Right ventricle myocardium superior (tissue), 1 donor: ENCODE data around the gene CCDC3. TPM values are rescaled to one million over a fixed set of nuclear protein-coding genes. Genes with fewer than 3 reads are reported as not detected.
"Not testable (repeated sequence)": the region's sequence is repeated elsewhere in the genome, so short reads cannot be mapped to it uniquely, and the experiment has no call there.

Experiments used
- ATAC-seq: fragments of 200-7000 bp; cut with Tn5 transposase; one replicate; pipeline ENCODE4 v1.9.1; 2020; ENCODE audit warnings: mild to moderate bottlenecking; ENCODE audit not compliant: poor library complexity
- DNase-seq: peaks from one replicate; pipeline ENCODE4 v3.0.0-alpha.2; 2020
- intact Hi-C: fragments of 100-400 bp; cut with DNase I; formaldehyde crosslinking; loops from one replicate; pipeline ENCODE4 v1.11.2; 2022
- long read RNA-seq: library from polyadenylated mRNA; unstranded; transcript quantifications from one replicate; pipeline ENCODE4 v2.0.0, GENCODE V29; 2021
- total RNA-seq: library from RNA; stranded (reverse); fragmentation: NEBNext Ultra II Directional; extraction: Animal tissue kit (Norgen Biotek cat#: 25700); gene quantifications from one replicate; pipeline ENCODE4 v1.2.1, GENCODE V29; 2021
- donor health status: DM: no; HTN: yes; CAD: no; lungs with severe emphysema.

CCDC3 gene
- 3.7 TPM for total RNA-seq
- long read RNA-seq, transcript CCDC3-201 (3 exons, 2,731 nt), result major isoform, 15 of 16 reads
- long read RNA-seq, partial matches to known transcripts, result 0 of 16 reads
- long read RNA-seq, other reads (novel, unspliced or antisense), result 1 of 16 reads

DNA sequence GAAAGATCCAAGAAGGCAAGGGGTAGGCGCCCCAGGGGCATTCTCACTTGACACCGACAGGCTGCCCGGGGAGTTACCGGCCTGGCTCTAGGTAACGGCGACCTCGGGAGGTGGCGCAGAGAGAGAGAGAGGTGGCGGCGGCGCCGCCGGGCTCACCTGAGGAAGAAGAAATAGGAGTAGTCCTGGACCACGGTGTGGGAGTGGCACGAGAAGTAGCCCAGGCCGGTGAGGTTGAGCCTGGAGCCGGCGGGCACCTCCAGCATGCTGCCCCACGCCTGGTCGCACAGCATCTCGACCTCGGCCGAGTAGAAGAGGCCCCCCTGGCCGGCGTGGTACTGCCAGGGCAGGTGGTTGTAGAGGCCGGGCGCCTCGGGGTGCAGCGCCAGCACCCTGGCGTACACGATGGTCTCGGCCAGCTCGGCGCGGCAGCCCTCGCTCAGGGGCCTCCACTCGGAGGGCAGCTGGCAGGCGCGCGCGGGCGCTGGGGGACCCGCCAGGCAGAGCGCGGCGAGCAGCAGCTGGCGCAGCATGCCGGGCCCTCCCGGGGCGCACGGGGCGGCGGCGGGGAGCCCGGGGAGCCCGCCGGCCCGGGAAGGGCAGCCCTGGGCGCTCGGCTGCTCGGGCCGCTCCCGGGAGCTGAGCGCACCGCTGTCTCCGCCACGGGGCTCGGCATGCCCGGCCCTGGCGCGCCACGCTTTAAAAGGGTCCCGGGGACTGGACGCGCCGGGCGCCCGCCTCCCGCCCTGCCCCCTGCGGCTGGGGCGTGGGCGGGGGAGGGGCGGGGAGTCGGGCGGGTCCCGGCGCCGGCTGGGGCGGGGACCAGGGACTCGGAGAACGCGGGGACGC is at the start of gene CCDC3:
Gene CCDC3, minus strand, starts transcription at position 673 of the 846 bp plus-strand sequence. Its CDS starts 143 bp downstream, at position 530.
- intact Hi-C loops, result no loop called here
- peak; percentile 63 for ATAC-seq
- peak; percentile 42 for DNase-seq

DNA sequence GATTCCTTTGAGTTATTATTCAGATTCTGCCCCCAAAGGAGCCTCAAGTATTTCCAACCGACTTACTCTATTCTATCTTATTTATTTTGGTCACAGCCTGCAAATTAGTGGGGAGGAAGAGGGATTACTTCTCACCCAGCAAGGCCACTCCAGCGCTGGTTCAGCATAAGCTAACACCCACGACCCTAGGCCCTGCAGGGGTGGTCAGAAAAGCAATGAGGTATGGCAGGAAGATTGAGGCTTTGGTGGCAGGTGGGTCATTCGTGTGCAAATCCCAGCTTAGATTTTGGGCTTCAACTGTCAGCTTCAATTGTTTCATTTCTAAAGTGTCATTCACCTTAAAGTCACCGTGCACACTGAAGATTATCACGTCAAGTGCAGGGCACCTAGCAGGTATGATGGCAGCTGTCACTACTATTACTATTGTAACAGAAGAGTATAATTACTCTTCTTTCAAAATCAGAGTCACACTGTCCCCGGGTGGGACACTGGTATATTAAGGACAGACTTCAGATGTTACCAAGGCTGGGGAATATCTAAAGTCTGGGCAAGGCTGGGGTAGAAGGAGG is 49.7 kb upstream of the CCDC3 start:
- DNase-seq (no peak), ATAC-seq (no peak)
- intact Hi-C loops, result no loop called here

DNA sequence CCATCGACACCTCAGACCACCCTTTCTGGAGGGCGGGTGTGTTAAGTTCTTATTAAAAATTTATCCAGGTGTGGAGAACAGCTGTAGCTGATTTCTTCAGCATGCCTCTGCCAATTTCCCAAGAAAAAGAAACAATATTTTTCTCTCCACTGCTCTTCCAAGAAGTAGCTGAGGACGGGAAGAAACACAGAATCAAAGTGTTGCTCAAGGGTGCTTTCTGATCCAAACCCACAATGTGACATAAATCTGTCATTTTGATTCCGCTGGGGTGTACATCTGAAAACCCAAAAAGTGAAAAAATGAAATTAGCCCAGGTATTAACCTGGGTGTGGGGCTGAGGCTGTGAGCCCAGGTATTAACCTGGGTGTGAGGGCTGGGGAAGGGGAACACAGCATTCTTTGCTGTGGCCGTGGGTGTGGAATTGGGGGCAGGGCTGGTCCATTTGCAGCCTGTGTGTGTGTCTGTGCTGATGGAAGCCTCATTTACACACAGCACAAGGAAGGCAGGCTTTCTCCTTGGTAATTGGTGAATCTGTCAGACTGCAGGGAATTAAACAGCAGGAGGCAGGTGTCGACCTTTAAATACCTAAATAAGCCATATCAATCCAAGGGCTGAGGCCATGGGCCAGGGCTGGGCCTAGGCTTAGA is 48.4 kb upstream of the CCDC3 start:
- intact Hi-C loops, result no loop called here
- ATAC-seq, result no peak

DNA sequence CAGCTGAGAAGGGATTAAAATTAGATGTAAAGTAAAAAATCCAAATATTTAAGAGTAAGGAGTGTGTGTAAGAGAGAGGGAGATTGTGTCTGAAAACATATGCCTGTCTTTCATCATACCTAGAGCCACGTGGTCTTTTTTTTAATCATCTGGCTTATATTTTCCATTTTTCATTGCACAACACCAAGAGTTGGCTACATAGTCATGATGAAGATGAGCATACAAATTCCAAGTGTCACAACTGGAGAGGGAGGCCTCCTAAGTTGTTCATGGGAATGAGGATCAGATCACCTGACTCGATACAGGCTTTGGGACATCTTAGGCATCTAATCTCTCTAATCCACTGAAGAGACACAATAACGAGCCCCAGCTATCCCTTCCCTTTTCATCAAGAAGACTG is 47.2 kb upstream of the CCDC3 start:
- ATAC-seq (no peak), DNase-seq (no peak)

More for the DNA sequence above, 48.4 kb upstream of the CCDC3 start:
- DNase-seq, result no peak

DNA sequence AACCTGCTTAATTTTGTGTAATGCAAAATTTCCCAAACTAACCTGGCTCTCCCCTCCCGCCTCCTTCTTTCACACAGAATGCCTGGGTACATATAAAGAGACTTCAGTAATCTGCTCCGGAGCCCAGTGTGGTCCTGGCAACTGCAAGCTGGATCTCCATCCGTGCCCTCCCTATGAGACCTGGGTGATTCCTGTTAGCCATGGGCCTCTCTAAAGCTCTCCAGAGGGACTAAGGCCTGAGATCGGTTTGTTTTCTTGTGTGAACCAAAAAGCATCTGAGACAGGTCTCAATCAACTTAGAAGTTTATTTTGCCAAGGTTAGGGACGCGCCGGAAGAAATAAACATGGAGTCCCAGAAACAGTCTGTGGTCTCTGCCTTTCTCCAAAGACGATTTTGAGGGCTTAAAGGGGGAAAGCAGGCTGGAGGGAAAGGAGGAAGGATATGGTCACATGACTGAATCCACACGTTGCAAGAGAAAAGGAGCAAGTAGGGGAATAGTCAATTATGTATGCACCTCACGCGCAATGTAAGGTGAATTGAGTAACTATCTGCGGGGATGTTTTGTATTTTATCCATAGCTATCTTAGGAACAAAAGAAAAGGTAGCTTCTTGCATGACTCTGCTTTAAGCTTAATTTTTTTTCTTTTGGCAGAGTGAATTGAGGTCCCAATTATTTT is 46.2 kb upstream of the CCDC3 start:
- intact Hi-C loops, result no loop called here
- ATAC-seq (no peak), DNase-seq (no peak)

More for the DNA sequence above, 47.2 kb upstream of the CCDC3 start:
- intact Hi-C loops, result no loop called here

DNA sequence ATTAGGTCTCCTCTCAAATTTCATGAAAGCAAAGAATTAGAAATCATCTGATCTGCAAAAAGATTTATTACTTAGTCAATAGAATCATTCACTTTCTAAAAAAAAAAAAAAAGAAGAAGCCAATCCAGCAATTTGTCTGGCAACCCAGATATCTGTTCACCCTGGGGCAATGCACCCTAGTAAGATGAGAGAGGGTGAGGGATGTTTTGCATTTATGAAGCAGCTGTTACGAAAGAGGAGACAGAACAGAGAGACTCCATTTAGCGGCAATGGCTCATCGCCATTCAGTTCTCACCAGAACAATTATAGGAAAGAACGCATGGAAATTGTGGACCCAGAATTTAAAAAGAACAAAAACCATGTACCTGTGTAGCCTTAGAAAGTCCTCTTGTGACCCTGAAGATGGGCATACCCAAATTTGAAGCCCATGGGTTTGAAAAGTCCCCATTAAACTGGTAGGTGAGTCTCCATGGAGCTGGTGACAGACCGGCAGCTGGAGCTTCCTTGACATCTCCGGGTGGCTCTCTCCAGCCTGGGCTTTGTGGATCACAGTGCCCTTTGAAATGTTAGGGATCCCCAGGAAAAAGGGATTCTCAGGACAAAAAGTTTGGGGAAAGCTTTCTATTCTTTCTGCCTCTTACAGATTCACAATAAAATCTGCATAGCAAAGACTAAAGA is 45.5 kb upstream of the CCDC3 start:
- intact Hi-C loops, result no loop called here
- no peak for ATAC-seq
- no peak for DNase-seq

DNA sequence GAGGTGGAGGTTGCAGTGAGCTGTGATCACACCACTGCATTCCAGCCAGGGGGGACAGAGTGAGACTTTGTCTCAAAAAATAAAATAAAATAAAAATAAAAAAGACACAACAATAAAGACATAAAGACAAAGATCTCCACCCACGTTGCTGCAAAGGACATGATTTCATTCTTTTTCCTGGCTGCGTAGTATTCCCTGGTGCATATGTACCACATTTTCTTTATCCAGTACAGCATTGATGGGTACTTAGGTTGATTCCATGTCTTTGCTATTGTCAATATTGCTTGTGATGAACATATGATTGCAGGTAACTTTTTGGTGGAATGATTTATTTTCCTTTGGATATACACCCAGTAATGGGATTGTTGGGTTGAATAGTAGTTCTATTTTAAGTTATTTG is 42.0 kb upstream of the CCDC3 start:
- DNase-seq (no peak), ATAC-seq (no peak)
- intact Hi-C loops, result no loop called here

DNA sequence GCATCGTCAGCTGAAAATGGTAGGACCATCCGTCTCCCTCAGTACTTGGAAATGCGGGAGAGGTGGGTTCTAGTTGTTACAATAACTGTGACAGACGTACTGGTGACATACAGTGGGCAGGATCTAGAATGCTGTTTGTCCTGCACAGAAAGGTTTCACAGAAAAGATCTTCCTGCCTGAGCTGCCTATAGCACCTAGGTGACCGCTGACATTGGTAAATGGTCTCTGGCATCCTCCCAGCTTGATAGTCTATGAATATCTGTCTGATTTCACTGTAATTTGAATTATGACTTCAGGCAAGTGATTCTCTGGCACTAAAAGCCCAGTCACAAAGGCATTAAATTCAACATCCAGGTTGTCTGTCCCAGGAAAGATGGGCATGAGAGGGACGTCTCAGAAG is 38.2 kb upstream of the CCDC3 start:
- intact Hi-C loops, result no loop called here
- no peak for ATAC-seq
- no peak for DNase-seq

DNA sequence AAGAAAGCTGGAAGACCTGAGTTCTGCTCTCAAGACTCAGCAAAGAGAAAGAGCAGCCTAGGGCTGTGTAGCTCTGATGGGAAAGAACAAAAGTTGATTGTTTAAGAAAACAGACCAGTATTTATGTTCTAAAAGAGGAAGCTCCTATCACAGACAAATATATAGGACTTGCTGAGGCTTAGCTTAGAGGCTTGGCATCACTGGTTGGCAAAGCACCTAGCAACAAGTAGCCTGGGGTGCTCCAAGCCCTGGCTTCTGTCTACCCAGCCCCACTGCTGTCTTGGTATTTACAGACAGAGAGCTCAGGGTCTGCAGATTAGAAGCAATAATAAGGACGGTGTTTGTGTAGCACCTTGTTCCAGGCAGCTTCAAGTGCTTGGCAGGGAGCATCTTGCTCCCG is 36.9 kb upstream of the CCDC3 start:
- ATAC-seq (no peak), DNase-seq (no peak)
- intact Hi-C loops, result no loop called here

DNA sequence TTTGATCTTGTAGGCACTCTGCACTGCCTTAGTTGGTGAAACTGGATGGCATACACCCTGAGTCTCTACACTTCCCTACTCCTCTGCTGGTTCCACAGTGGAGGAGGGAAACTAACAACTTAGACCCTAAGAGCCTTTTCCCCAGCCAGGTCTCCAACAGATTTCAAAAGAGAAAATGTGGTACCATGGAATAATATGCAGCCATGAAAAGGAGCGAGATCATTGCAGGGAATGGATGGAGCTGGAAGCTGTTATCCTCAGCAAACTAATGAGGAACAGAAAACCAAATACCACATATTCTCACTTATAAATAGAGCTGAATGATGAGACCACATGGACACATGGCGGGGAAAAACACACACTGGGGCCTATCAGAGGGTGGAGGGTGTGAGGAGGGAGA is 36.3 kb upstream of the CCDC3 start:
- intact Hi-C loops, result no loop called here
- no peak for ATAC-seq
- DNase-seq, result no peak

DNA sequence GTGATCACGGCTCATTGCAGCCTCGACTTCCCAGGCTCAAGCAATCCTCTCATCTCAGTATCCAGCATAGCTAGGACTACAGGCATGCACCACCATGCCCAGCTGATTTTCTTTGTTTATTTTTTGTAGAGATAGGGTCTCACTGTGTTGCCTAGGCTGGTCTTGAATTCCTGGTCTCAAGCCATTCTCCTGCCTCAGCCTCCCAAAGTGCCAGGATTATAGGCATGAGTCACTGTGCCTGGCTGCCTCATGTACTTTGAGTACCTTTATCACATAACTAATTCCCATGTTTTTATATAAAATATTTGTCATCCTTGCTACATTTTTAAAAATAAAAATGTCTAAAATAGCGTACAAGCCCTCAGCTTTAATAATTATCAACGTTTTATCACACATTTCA is 35.3 kb upstream of the CCDC3 start:
- intact Hi-C loops, result no loop called here
- ATAC-seq (no peak), DNase-seq (no peak)

DNA sequence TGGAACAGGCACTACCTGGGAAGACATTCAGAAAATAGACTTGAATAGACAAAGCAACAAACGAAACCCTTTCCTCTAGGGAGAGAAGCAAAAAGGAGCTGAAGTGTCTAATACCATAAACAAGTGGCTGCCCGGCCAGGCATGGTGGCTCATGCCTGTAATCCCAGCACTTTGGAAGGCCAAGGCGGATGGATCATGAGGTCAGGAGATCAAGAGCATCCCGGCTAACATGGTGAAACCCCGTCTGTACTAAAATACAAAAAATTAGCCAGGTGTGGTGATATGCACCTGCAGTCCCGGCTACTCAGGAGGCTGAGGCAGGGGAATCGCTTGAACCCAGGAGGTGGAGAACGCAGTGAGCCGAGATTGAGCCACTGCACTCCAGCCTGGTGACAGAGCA is 34.2 kb upstream of the CCDC3 start:
- ATAC-seq, intact Hi-C loops, DNase-seq: not testable (repeated sequence)

DNA sequence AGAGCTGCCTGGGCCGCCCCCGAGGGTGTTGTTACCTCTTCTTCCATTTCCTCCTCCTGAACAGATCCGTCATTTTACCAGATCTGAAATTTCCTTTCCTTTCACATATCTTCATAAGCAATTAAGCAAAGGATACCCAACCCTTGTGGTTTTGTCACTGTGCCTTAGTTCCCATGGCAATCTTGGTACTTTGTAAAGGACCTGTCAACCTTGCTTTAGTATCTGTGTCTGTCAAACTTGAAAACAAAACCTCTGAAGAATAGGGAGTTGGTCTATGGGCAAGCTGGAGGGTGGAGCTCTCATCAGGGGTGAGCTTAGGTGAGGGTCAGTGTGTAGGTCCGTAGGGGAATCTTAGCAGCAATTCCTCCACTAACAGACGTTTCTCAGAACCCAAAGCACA is 25.4 kb upstream of the CCDC3 start:
- DNase-seq (no peak), ATAC-seq (no peak)
- intact Hi-C loops, result no loop called here

DNA sequence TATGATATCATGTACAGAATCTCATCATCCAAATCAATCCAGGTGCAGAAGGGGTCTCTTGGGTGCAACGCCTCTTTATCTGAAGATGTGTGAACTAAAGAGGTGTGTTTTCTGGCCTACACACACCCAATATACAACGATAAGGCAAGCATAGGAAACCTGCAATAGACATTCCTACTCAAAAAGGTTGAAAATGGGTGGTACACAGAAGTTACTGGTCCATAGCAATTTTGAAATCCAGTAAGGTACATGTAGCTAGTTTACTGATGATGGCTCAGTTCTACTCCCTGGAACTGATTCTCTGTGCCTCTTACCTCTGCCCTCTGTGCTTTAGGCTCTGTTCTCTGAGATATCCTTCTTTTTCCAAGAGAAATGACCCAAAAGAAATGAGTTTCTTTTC is 22.2 kb upstream of the CCDC3 start:
- DNase-seq (no peak), ATAC-seq (no peak)
- intact Hi-C loops, result no loop called here

DNA sequence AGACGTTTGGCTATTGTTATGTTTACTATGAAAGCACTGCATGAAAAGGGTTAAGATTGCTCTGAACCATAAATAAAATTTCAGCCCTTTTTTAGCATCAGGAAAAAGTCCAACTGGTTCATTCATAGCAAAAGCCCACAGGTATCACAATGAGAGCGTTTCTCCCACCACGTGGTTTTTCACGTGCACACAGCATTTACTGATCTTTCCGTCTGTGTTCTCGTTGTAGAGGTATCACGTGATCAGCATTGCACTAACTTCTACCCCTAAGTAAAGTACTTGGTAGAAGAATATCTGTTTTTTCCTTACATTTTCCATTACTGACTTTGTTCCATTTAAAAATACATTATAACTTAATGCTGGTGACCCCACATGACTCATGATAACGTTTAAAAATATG is 17.8 kb upstream of the CCDC3 start:
- no peak for ATAC-seq
- intact Hi-C loops, result no loop called here
- no peak for DNase-seq

DNA sequence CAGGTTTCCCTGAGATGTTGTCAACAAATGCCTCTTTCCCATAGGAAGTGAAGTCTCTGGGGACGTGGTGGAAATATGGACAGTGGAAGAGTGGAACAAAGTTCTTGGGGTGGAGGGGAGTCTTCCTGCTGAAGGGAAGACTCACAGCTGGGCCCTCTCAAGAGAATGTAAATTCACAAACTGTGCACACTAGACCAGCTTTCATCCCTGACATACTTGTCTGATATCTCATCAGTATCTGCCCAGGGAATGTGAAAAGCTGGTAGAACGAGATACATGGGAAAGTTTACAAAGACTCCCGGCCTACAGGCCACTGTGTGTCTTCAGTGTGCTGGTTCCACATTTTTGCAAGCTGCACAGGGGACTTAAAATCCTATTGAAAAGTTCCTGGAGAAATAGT is 16.7 kb upstream of the CCDC3 start:
- DNase-seq (no peak), ATAC-seq (no peak)
- intact Hi-C loops, result no loop called here

DNA sequence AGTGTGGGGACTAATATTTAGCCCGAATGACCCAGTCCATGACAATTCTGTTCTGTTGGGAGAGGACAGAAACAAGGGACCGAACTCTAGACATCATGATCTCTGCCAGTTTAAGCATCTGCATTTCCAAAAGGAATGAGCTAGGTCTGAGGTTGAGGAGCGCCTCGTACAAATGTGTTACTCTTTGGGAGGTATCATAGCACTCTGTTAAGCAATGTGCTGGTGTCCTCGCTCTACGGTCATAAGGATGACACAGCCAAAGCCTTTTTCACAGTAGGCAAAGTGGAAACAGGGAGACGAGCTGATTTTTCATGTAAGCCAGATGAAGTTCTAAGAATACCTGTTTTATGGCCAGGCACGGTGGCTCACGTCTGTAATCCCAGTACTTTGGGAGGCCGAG is 15.4 kb upstream of the CCDC3 start:
- intact Hi-C loops, result no loop called here
- ATAC-seq, result no peak
- DNase-seq, result no peak

DNA sequence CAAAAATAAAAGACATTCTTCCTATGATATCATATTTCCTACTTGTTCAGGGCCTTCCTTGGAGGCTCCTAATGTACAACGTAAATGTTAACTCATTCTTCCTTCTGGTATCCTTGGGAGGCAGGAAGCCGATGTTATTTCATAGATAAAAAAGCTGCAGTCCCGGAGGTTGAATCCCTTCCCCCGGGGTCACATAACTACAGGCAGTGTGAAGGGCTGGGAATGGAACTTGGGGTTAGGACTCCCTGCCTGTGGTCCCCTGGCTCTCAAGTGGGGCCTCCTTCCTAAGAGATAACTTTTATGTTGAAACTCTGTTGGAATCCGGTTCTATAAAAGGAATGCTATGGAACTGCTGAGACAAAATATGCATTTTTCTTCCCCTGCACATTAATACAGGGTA is 14.9 kb upstream of the CCDC3 start:
- intact Hi-C loops, result no loop called here
- no peak for ATAC-seq
- DNase-seq, result no peak

DNA sequence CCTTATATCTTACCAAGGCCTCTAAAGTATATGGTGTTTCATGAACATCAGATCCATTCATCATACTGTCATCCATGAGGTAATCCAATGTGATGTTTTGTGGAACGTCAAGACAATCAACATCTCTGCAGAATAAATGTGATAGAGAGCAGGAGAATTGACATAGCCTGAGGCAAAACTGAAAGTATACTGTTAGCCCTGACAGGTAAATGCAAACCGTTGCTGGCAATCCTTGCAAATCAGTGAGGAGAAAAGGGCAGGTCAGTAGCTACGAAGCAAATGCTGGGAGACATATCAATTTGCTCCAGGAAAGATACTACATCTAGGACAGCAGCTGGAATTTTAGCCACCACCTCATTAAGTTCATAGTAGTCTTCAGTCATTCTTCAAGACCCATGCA is 4.5 kb upstream of the CCDC3 start:
- DNase-seq, result no peak
- intact Hi-C loops, result no loop called here
- no peak for ATAC-seq
